ENCODE measurements around the gene NR6A1.

The NR6A1 gene

GRCh38 chr9:124478354-124478753, 292.8 kb downstream of the NR6A1 start:
- no peak overlapping the region for H3K4me3 ChIP-seq (ENCODE audit: low read length)
- H3K4me1 ChIP-seq (ENCODE audit: control insufficient read depth, insufficient read depth, low read length): no peaks in the 10 kb centered on the region
- no peak overlapping the region for H3K9ac ChIP-seq (ENCODE audit: low read length)
- no peaks in the 10 kb centered on the region for H3K36me3 ChIP-seq (ENCODE audit: control insufficient read depth, insufficient read depth, low read length)
- peaks cover 76% of the 10 kb centered on the region for H3K27me3 ChIP-seq (ENCODE audit: control insufficient read depth, insufficient read depth, low read length)
- H3K9me3 ChIP-seq (ENCODE audit: control insufficient read depth, low read length): no peaks in the 10 kb centered on the region

GRCh38 chr9:124477648-124478285, 293.3 kb downstream of the NR6A1 start:
- H3K27me3 ChIP-seq (ENCODE audit: control insufficient read depth, insufficient read depth, low read length): peaks cover 70% of the 10 kb centered on the region
- H3K9me3 ChIP-seq (ENCODE audit: control insufficient read depth, low read length): no peaks in the 10 kb centered on the region
- no peak overlapping the region for H3K4me3 ChIP-seq (ENCODE audit: low read length)
- no peaks in the 10 kb centered on the region for H3K36me3 ChIP-seq (ENCODE audit: control insufficient read depth, insufficient read depth, low read length)
- no peak overlapping the region for H3K9ac ChIP-seq (ENCODE audit: low read length)
- no peaks in the 10 kb centered on the region for H3K4me1 ChIP-seq (ENCODE audit: control insufficient read depth, insufficient read depth, low read length)

DNA sequence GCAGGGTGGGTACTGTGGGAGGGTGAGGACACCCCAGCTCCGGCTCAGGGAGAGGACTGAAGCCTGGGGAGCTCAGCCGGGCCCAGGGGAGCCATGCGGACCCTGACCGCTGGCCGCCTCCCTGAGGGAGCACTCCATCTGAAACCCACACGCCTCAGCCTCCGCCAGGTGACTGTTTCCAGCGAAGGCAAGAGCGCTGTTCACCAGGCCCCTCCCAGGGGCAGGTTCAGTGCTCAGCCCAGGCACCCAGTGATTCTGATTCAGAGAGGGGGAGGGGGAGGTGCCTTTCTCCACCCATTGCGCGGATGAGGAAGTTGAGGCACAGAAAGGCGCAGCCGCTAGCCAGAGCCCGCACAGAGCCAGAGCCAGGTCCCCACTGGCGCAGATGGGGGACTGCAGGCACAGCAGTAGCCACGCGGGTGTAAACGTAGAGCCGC, 293.9 kb downstream of the NR6A1 start:
- Histone ChIP-seq H3K9me3 (ENCODE audit: control insufficient read depth, low read length) (no peaks in the 10 kb centered on the region), H3K4me3 (ENCODE audit: low read length) (no peak overlapping the region), H3K27me3 (ENCODE audit: control insufficient read depth, insufficient read depth, low read length) (peaks cover 66% of the 10 kb centered on the region), H3K4me1 (ENCODE audit: control insufficient read depth, insufficient read depth, low read length) (no peaks in the 10 kb centered on the region), H3K9ac (ENCODE audit: low read length) (no peak overlapping the region), H3K36me3 (ENCODE audit: control insufficient read depth, insufficient read depth, low read length) (no peaks in the 10 kb centered on the region)

DNA sequence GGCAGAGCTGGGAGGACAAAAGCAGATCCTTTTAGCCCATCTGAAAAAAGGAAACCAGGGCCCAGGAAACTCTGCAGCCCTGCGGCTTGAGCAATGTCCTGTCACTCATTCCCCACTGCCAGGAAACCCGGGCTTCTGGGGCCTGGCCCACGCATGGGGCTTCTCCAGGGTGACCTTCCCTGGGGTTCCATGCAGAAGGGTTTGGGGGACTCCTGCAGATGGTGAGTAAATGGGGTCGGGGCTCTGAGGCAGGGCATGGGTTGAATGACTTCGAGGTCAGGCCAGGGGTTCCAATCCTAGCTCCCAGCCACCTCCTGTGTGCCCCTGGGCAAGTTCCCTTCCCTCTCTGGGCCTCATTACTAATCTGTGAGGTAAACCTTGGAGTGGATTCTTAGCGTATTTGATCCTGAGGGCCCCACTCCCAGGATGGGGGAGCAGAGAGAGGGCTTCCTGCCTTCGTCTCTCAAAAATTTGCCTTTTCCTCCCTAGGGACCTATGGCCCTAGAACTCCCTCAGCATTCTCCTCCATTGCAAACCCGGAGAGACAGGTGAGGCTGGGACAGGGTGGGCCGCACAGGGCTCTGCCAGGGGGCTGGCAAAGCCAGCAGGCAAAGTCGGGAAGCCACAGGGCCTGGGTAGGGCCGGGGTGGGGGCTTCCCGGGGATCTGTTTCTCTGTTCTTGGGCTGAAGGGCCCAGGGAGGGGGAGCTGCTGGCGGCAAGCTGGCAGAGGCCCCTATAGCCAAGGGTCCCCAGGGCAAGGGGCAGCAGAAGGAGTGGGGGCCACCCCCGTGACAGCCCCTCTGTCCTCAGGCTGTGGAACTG, 295.0 kb downstream of the NR6A1 start:
- H3K4me3 ChIP-seq (ENCODE audit: low read length): no peak overlapping the region
- peaks cover 59% of the 10 kb centered on the region for H3K27me3 ChIP-seq (ENCODE audit: control insufficient read depth, insufficient read depth, low read length)
- no peaks in the 10 kb centered on the region for H3K36me3 ChIP-seq (ENCODE audit: control insufficient read depth, insufficient read depth, low read length)
- no peaks in the 10 kb centered on the region for H3K9me3 ChIP-seq (ENCODE audit: control insufficient read depth, low read length)
- H3K9ac ChIP-seq (ENCODE audit: low read length): no peak overlapping the region
- H3K4me1 ChIP-seq (ENCODE audit: control insufficient read depth, insufficient read depth, low read length): no peaks in the 10 kb centered on the region

DNA sequence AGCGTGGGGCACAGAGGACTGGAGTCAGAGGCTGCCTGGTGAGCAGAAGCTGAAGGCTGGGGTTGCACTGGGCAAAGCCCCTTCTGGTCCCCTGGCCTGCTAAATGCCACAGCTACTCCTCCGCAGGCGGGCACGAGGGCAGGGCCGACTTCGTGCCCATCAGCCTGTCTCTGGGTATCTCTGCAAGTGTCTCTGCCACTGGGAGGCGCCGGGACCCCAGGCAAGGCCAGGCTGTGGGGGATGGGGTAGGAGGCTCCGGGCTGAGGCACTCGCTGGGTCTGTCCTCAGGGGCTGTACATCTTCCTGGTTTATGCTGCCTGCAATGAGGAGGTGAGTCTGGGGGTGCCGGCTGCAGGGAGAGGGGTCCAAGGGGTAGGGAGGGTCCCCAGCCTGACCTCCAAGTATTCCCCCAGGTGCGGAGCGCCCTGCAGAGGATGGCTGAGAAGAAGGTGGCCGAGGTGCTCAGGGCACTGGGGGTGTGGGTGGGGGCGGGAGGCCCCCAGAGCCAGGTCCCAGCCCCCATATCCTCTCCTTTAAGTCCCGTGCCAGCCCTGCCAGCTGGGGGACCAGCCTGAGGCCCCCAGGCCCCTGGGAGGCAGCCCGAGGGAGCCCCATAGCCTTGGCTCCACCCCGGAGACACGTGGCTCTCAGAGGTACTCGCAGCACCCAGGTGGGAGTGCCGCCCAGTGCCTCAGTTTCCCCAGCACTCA, 295.8 kb downstream of the NR6A1 start:
- Histone ChIP-seq H3K4me3 (ENCODE audit: low read length) (no peak overlapping the region), H3K27me3 (ENCODE audit: control insufficient read depth, insufficient read depth, low read length) (peaks cover 53% of the 10 kb centered on the region), H3K9me3 (ENCODE audit: control insufficient read depth, low read length) (no peaks in the 10 kb centered on the region)

DNA sequence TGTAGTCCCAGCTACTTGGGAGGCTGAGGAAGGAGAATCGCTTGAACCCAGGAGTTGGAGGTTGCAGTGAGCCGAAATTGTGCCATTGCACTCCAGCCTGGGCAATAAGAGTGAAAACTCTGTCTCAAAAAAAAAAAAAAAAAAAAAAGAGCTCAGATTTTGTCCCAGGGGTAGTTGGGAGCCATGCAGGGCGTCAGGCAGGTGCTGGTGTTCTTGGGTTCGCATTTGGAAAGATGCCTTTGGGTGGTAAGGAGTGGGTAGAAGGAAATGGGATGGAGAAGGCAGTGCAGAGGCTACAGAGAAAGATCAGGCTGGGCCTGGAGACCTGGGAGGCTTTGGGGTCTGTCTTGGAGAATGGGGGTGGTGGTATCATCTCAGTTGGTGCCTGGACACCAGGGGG, 297.0 kb downstream of the NR6A1 start:
- Histone ChIP-seq H3K4me3 (ENCODE audit: low read length) (no peak overlapping the region), H3K9me3 (ENCODE audit: control insufficient read depth, low read length) (no peaks in the 10 kb centered on the region), H3K36me3 (ENCODE audit: control insufficient read depth, insufficient read depth, low read length) (no peaks in the 10 kb centered on the region), H3K9ac (ENCODE audit: low read length) (no peak overlapping the region), H3K4me1 (ENCODE audit: control insufficient read depth, insufficient read depth, low read length) (no peaks in the 10 kb centered on the region), H3K27me3 (ENCODE audit: control insufficient read depth, insufficient read depth, low read length) (peaks cover 41% of the 10 kb centered on the region)

More for the DNA sequence above, 295.8 kb downstream of the NR6A1 start:
- Histone ChIP-seq H3K4me1 (ENCODE audit: control insufficient read depth, insufficient read depth, low read length) (no peaks in the 10 kb centered on the region), H3K36me3 (ENCODE audit: control insufficient read depth, insufficient read depth, low read length) (no peaks in the 10 kb centered on the region), H3K9ac (ENCODE audit: low read length) (no peak overlapping the region)

DNA sequence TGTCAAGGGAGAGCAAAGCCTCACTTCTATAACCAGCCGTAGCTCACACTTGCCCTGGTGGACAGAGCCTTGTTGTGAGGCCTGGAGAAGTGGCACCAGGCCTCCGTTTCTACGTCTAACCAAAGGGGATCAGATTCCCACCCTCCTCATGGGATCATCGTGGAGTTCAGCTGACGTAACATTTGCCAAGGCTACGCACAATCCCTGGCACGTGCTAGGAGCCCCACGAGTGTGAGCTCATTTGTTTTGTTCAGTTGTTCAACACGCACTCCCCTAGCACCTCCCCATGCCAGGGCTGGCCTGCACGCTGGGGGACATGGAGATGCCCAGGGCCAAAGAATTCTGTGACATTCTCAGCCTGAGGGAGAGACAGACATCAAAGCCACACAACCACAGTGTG, 297.8 kb downstream of the NR6A1 start:
- H3K36me3 ChIP-seq (ENCODE audit: control insufficient read depth, insufficient read depth, low read length): no peaks in the 10 kb centered on the region

DNA sequence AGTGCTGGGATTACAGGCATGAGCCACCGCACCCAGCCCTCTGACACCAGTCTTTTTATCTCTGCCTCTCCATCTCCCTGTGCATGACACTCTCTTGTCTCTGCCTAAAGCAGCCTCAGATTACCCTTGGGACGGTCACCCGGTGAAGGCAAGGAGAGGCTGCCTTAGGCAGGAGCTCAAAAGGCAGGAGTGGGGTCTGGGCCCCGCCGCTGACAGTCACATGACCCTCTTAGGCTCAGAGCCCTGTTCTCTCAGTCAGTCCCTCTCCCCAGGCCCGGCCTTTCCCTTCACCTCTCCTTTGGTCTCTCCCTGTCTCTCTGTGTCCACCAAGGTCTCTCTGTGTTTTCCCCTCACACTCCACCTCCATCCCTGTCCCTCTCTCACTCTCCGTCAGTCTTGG, 298.3 kb downstream of the NR6A1 start:
- H3K27me3 ChIP-seq (ENCODE audit: control insufficient read depth, insufficient read depth, low read length): peaks cover 27% of the 10 kb centered on the region

More for the DNA sequence above, 297.8 kb downstream of the NR6A1 start:
- Histone ChIP-seq H3K27me3 (ENCODE audit: control insufficient read depth, insufficient read depth, low read length) (peaks cover 33% of the 10 kb centered on the region), H3K4me1 (ENCODE audit: control insufficient read depth, insufficient read depth, low read length) (no peaks in the 10 kb centered on the region), H3K9me3 (ENCODE audit: control insufficient read depth, low read length) (no peaks in the 10 kb centered on the region), H3K4me3 (ENCODE audit: low read length) (no peak overlapping the region), H3K9ac (ENCODE audit: low read length) (no peak overlapping the region)

DNA sequence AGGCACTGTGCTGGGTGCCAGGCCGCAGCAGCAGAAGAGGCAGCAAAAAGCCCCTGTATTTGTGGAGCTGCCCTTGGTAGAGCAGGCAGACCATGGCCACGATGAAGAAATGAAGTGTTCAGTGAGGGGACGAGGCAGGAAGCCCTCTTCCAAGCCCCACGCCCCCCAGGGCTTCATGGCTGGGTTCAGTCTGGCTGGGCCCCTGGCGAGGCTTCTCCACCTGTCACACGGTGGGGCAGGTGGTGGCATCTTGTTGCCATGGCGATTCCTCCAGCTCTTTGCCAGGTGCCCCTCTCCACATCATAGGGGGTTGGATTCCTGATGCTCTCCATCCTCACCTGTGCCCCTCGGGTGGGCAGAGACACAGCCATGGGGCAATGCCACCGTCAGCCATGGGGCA, 299.4 kb downstream of the NR6A1 start:
- Histone ChIP-seq H3K27me3 (ENCODE audit: control insufficient read depth, insufficient read depth, low read length) (peaks cover 19% of the 10 kb centered on the region), H3K9me3 (ENCODE audit: control insufficient read depth, low read length) (no peaks in the 10 kb centered on the region), H3K4me3 (ENCODE audit: low read length) (no peak overlapping the region), H3K36me3 (ENCODE audit: control insufficient read depth, insufficient read depth, low read length) (no peaks in the 10 kb centered on the region), H3K9ac (ENCODE audit: low read length) (no peak overlapping the region), H3K4me1 (ENCODE audit: control insufficient read depth, insufficient read depth, low read length) (no peaks in the 10 kb centered on the region)

More for the DNA sequence above, 298.3 kb downstream of the NR6A1 start:
- Histone ChIP-seq H3K9ac (ENCODE audit: low read length) (no peak overlapping the region), H3K36me3 (ENCODE audit: control insufficient read depth, insufficient read depth, low read length) (no peaks in the 10 kb centered on the region), H3K4me3 (ENCODE audit: low read length) (no peak overlapping the region), H3K9me3 (ENCODE audit: control insufficient read depth, low read length) (no peaks in the 10 kb centered on the region), H3K4me1 (ENCODE audit: control insufficient read depth, insufficient read depth, low read length) (no peaks in the 10 kb centered on the region)

- Histone ChIP-seq H3K36me3 (ENCODE audit: control insufficient read depth, insufficient read depth, low read length) (no peaks in the 10 kb centered on the region), H3K4me1 (ENCODE audit: control insufficient read depth, insufficient read depth, low read length) (no peaks in the 10 kb centered on the region), H3K9me3 (ENCODE audit: control insufficient read depth, low read length) (no peaks in the 10 kb centered on the region), H3K9ac (ENCODE audit: low read length) (no peak overlapping the region), H3K27me3 (ENCODE audit: control insufficient read depth, insufficient read depth, low read length) (peaks cover 8% of the 10 kb centered on the region), H3K4me3 (ENCODE audit: low read length) (no peak overlapping the region)
Measured at GRCh38 chr9:124470726-124471125, 300.4 kb downstream of the NR6A1 start.

- Histone ChIP-seq H3K4me1 (ENCODE audit: control insufficient read depth, insufficient read depth, low read length) (no peaks in the 10 kb centered on the region), H3K36me3 (ENCODE audit: control insufficient read depth, insufficient read depth, low read length) (no peaks in the 10 kb centered on the region), H3K4me3 (ENCODE audit: low read length) (no peak overlapping the region), H3K9ac (ENCODE audit: low read length) (no peak overlapping the region), H3K9me3 (ENCODE audit: control insufficient read depth, low read length) (no peaks in the 10 kb centered on the region), H3K27me3 (ENCODE audit: control insufficient read depth, insufficient read depth, low read length) (peaks cover 4% of the 10 kb centered on the region)
Measured at GRCh38 chr9:124470306-124470705, 300.8 kb downstream of the NR6A1 start.

All from mucosa of stomach (tissue), 1 donor.